ENCODE data around the gene SERINC1. TPM values are rescaled to one million over a fixed set of nuclear protein-coding genes. Genes with fewer than 3 reads are reported as not detected.

SERINC1 gene
- total RNA-seq, 4 donors from 2014 or later: 136 to 354 (median 237) TPM

GRCh38 chr6:122494665-122495272, 23.2 kb upstream of the SERINC1 start:
- Histone ChIP-seq H3K27ac (no peak overlapping the region), H3K4me1 (no peaks in the 10 kb centered on the region), H3K27me3 (no peaks in the 10 kb centered on the region), H3K36me3 (no peaks in the 10 kb centered on the region), H3K9me3 (no peaks in the 10 kb centered on the region), H3K4me3 (no peak overlapping the region)
- TF ChIP-seq POLR2A (IDR thresholded peaks at IDR 0.05) (no peak), CTCF (IDR thresholded peaks at IDR 0.05) (no peak)
- DNase-seq: no peak
- intact Hi-C loops (cut with DNase I; ENCODE audit: low total_unique reads): no loop called here

GRCh38 chr6:122491919-122492555, 20.4 kb upstream of the SERINC1 start:
- Histone ChIP-seq H3K27ac (no peak overlapping the region), H3K9me3 (no peaks in the 10 kb centered on the region), H3K27me3 (no peaks in the 10 kb centered on the region), H3K36me3 (no peaks in the 10 kb centered on the region), H3K4me1 (no peaks in the 10 kb centered on the region), H3K4me3 (no peak overlapping the region)
- TF ChIP-seq CTCF (IDR thresholded peaks at IDR 0.05) (peak; percentile 53 to 78 (median 67)), POLR2A (IDR thresholded peaks at IDR 0.05) (no peak)
- peak; percentile 51 to 54 for DNase-seq
- intact Hi-C loops (cut with DNase I; ENCODE audit: low total_unique reads): no loop called here

GRCh38 chr6:122490607-122491006, 19.0 kb upstream of the SERINC1 start:
- no peak overlapping the region for H3K4me3 ChIP-seq
- intact Hi-C loops (cut with DNase I; ENCODE audit: low total_unique reads): no loop called here

GRCh38 chr6:122484760-122485159, 13.2 kb upstream of the SERINC1 start:
- no peak overlapping the region for H3K27ac ChIP-seq
- H3K4me3 ChIP-seq: no peak overlapping the region
- no peaks in the 10 kb centered on the region for H3K27me3 ChIP-seq
- intact Hi-C loops (cut with DNase I; ENCODE audit: low total_unique reads): no loop called here
- H3K4me1 ChIP-seq: no peaks in the 10 kb centered on the region
- H3K9me3 ChIP-seq: no peaks in the 10 kb centered on the region
- TF ChIP-seq CTCF (IDR thresholded peaks at IDR 0.05) (no peak), POLR2A (IDR thresholded peaks at IDR 0.05) (no peak)
- no peak for DNase-seq
- no peaks in the 10 kb centered on the region for H3K36me3 ChIP-seq

More at GRCh38 chr6:122490607-122491006, 19.0 kb upstream of the SERINC1 start:
- DNase-seq: no peak
- H3K36me3 ChIP-seq: no peaks in the 10 kb centered on the region
- no peak overlapping the region for H3K27ac ChIP-seq
- no peaks in the 10 kb centered on the region for H3K4me1 ChIP-seq
- H3K9me3 ChIP-seq: no peaks in the 10 kb centered on the region
- TF ChIP-seq POLR2A (IDR thresholded peaks at IDR 0.05): no peak
- TF ChIP-seq CTCF (IDR thresholded peaks at IDR 0.05): no peak
- H3K27me3 ChIP-seq: no peaks in the 10 kb centered on the region

- no peak for DNase-seq
- no peak for TF ChIP-seq CTCF (IDR thresholded peaks at IDR 0.05)
- TF ChIP-seq POLR2A (IDR thresholded peaks at IDR 0.05): no peak
- intact Hi-C loops (cut with DNase I; ENCODE audit: low total_unique reads): no loop called here
Observed at GRCh38 chr6:122482750-122483080, 11.1 kb upstream of the SERINC1 start.

More at GRCh38 chr6:122482750-122483080, 11.1 kb upstream of the SERINC1 start:
- H3K36me3 ChIP-seq: no peaks in the 10 kb centered on the region
- H3K4me1 ChIP-seq: no peaks in the 10 kb centered on the region
- no peak overlapping the region for H3K27ac ChIP-seq
- H3K9me3 ChIP-seq: no peaks in the 10 kb centered on the region
- no peaks in the 10 kb centered on the region for H3K27me3 ChIP-seq
- no peak overlapping the region for H3K4me3 ChIP-seq

All from uterus (tissue), 4 donors.